Activated CD4-positive, alpha-beta memory T cell treated with anti-CD3 and anti-CD28 coated beads, Interleukin-2, amount 10 ng/mL, durations not matched to agents 7 days and 5 days (primary cell): Measurements from ENCODE around the gene LRRC4C. TPM values are rescaled to one million over a fixed set of nuclear protein-coding genes. Genes with fewer than 3 reads are reported as not detected.
"Not testable (repeated sequence)": the region's sequence is repeated elsewhere in the genome, so short reads cannot be mapped to it uniquely, and the experiment has no call there.

ENCODE experiments used
- CTCF ChIA-PET: fragments of 350-600 bp; sonication (Branson Sonifier 250); formaldehyde crosslinking; loops from one replicate; lab custom pipeline; 2021; ENCODE audit warnings: antibody characterized with exemption, inconsistent platforms; lab: Charles Lee
- POLR2A ChIA-PET: fragments of 350-600 bp; sonication (Branson Sonifier 250); formaldehyde crosslinking; loops from one replicate; lab custom pipeline; 2021; ENCODE audit warnings: antibody characterized with exemption; lab: Charles Lee
- DNase-seq: peaks from one replicate; pipeline ENCODE4 v3.0.0-alpha.2; 2020
- H3K27ac Mint-ChIP-seq: one replicate; pipeline ENCODE4 v1.8.0; 2021; ENCODE audit warnings: mild to moderate bottlenecking, mixed read lengths
- H3K27me3 Mint-ChIP-seq: one replicate; pipeline ENCODE4 v1.8.0; 2021; ENCODE audit warnings: mixed read lengths
- H3K36me3 Mint-ChIP-seq: one replicate; pipeline ENCODE4 v1.8.0; 2021; ENCODE audit warnings: low read depth, mixed read lengths
- H3K4me1 Mint-ChIP-seq: one replicate; pipeline ENCODE4 v1.8.0; 2021; ENCODE audit warnings: mixed read lengths
- H3K4me3 Mint-ChIP-seq: one replicate; pipeline ENCODE4 v1.8.0; 2021; ENCODE audit warnings: mild to moderate bottlenecking, mixed read lengths
- H3K9me3 Mint-ChIP-seq: one replicate; pipeline ENCODE4 v1.8.0; 2021; ENCODE audit warnings: mixed read lengths
- total RNA-seq, 2 experiments: library from RNA; stranded (reverse); gene quantifications; one replicate each; pipeline ENCODE4 v1.2.3, GENCODE V29; 2021

LRRC4C gene
- total RNA-seq, 2 experiments from 2014 or later, result not detected

GRCh38 chr11:40167805-40168204 lies 1291.6 kb downstream of the LRRC4C start:
- H3K36me3 Mint-ChIP-seq, CTCF ChIA-PET, H3K4me1 Mint-ChIP-seq, H3K4me3 Mint-ChIP-seq, H3K27ac Mint-ChIP-seq, H3K27me3 Mint-ChIP-seq, DNase-seq, POLR2A ChIA-PET: not testable (repeated sequence)
- peaks cover 11% of the 10 kb centered on the region for H3K9me3 Mint-ChIP-seq

- Mint-ChIP-seq H3K27me3 (no peaks in the 10 kb centered on the region), H3K36me3 (no peaks in the 10 kb centered on the region), H3K4me3 (no peak overlapping the region), H3K4me1 (no peaks in the 10 kb centered on the region), H3K9me3 (peaks cover 12% of the 10 kb centered on the region), H3K27ac (no peak overlapping the region)
- ChIA-PET POLR2A (no interaction called here), CTCF (no interaction called here)
- DNase-seq, result no peak
These were observed 1292.6 kb downstream of the LRRC4C start for GRCh38 chr11:40166892-40167291.

GRCh38 chr11:40162901-40163883 lies 1296.3 kb downstream of the LRRC4C start:
- DNase-seq, result no peak
- ChIA-PET CTCF (no interaction called here), POLR2A (no interaction called here)
- Mint-ChIP-seq H3K27me3 (no peaks in the 10 kb centered on the region), H3K27ac (no peak overlapping the region), H3K9me3 (peaks cover 15% of the 10 kb centered on the region), H3K4me1 (no peaks in the 10 kb centered on the region), H3K36me3 (no peaks in the 10 kb centered on the region), H3K4me3 (no peak overlapping the region)

GRCh38 chr11:40161854-40162410 lies 1297.5 kb downstream of the LRRC4C start:
- DNase-seq, result no peak
- CTCF ChIA-PET, result no interaction called here
- no peak overlapping the region for H3K4me3 Mint-ChIP-seq
- H3K27ac Mint-ChIP-seq, result no peak overlapping the region
- POLR2A ChIA-PET, result no interaction called here
- H3K27me3 Mint-ChIP-seq, result no peaks in the 10 kb centered on the region
- no peaks in the 10 kb centered on the region for H3K36me3 Mint-ChIP-seq
- peaks cover 23% of the 10 kb centered on the region for H3K9me3 Mint-ChIP-seq
- H3K4me1 Mint-ChIP-seq, result no peaks in the 10 kb centered on the region

DNA sequence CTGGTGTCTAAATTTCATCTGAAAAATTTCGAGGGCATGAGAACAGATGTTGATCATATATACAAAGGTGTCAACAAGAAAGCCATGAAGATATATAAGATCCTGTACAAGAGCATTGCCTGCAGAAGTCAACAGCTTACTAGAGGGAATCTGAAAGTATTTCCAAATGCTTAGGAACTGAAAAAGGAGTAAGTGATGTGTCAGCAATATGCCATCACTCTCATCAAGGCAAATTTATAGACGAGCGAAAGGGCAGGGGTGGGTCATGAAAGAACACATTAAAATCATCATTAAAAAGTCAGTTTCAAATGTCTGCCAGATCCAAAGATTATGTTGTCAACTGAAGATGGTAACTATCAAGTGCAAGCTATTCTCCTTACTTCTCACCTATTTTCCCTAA lies 1299.0 kb downstream of the LRRC4C start:
- Mint-ChIP-seq H3K9me3 (peaks cover 28% of the 10 kb centered on the region), H3K27me3 (no peaks in the 10 kb centered on the region), H3K4me1 (no peaks in the 10 kb centered on the region), H3K4me3 (no peak overlapping the region), H3K36me3 (no peaks in the 10 kb centered on the region), H3K27ac (no peak overlapping the region)
- ChIA-PET CTCF (no interaction called here), POLR2A (no interaction called here)
- no peak for DNase-seq

DNA sequence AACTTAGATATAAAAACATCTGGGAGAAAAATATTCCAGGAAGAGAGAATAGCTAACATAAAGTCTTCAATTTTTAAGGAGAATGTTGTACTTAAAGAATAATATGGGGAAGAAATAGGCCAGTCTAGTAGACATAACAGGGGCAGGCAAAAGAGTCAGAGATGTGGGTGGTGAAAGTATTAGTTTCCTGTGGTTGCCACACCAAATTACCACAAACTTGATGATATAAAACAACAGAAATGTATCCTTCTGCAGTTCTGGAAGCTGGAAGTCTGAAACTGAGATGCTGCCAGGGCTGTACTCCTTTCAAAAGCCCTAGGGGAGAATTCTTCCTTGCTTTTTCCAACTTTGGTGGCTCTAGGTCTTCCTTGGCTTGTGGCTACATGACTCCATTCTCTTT lies 1309.7 kb downstream of the LRRC4C start:
- Mint-ChIP-seq H3K4me1 (no peaks in the 10 kb centered on the region), H3K27me3 (no peaks in the 10 kb centered on the region), H3K36me3 (no peaks in the 10 kb centered on the region), H3K9me3 (peaks cover 18% of the 10 kb centered on the region), H3K27ac (no peak overlapping the region), H3K4me3 (no peak overlapping the region)
- ChIA-PET CTCF (no interaction called here), POLR2A (no interaction called here)
- DNase-seq, result no peak

DNA sequence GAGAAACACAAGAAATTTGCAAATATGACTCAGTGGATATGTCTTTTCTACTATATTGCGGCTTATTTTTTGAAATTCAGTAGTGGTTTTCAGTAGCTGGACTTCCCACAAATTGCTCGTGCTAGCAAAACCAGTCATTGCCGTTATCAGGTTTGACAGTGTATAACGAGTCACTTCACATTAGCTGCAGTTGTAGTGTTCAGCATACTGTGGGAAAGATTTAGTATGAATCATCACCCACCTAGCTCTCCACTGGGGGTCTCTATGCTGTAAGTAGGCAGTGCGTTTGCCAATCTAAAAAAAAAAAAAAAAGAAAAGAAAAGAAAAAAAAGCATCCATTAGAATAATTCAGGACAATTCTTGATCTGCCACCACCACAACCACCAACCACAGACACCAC lies 1318.9 kb downstream of the LRRC4C start:
- peaks cover 15% of the 10 kb centered on the region for H3K9me3 Mint-ChIP-seq
- no peaks in the 10 kb centered on the region for H3K4me1 Mint-ChIP-seq
- POLR2A ChIA-PET, result no interaction called here
- H3K27me3 Mint-ChIP-seq, result no peaks in the 10 kb centered on the region
- H3K36me3 Mint-ChIP-seq, result no peaks in the 10 kb centered on the region
- CTCF ChIA-PET, result no interaction called here
- DNase-seq, result no peak
- H3K27ac Mint-ChIP-seq, result no peak overlapping the region
- no peak overlapping the region for H3K4me3 Mint-ChIP-seq

GRCh38 chr11:40139536-40139935 lies 1319.9 kb downstream of the LRRC4C start:
- Mint-ChIP-seq H3K27ac (no peak overlapping the region), H3K4me3 (no peak overlapping the region), H3K27me3 (no peaks in the 10 kb centered on the region), H3K36me3 (no peaks in the 10 kb centered on the region), H3K4me1 (no peaks in the 10 kb centered on the region), H3K9me3 (peaks cover 18% of the 10 kb centered on the region)
- DNase-seq, result no peak
- CTCF ChIA-PET, result no interaction called here
- POLR2A ChIA-PET, result no interaction called here

- H3K4me1 Mint-ChIP-seq, result no peaks in the 10 kb centered on the region
- no peak overlapping the region for H3K4me3 Mint-ChIP-seq
- no peaks in the 10 kb centered on the region for H3K27me3 Mint-ChIP-seq
- ChIA-PET CTCF (no interaction called here), POLR2A (no interaction called here)
- DNase-seq, result no peak
- H3K9me3 Mint-ChIP-seq, result peaks cover 21% of the 10 kb centered on the region
- H3K36me3 Mint-ChIP-seq, result no peaks in the 10 kb centered on the region
- H3K27ac Mint-ChIP-seq, result no peak overlapping the region
These were observed 1320.4 kb downstream of the LRRC4C start for GRCh38 chr11:40139066-40139465.

DNA sequence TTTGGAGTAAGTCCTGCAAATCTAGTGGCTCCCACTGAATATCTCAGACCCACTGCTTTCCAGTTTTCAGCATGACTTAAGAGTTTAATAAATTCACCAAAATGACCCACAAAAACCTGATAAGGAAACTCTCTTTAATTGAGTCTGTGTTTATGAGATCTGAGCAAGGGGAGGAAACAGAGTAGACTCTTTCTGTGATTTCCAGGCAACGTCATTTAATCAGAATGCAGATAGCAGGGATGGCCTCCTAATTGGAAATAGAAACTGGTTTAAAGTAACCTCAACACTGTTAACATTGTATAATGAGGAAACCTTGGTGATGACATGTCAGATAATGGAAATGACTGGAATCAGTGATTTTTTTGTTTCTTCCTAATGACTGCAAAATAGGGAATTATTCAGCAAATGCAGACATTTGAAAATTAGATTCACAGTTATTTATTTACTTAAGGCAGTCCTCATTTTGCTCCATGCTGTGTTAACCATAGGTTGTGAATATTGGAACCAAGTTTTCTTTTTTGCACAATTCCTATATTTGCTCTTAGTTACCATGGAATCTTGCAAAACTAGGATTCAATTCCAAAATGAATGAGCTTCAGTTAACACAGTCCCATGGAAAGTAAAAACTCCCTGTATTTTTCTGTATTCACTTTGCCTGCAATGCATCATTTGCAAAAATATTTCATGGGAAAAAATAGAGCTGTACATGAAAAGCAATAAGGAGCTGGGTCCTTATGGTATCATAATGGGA lies 1324.5 kb downstream of the LRRC4C start:
- no peak for DNase-seq
- no peak overlapping the region for H3K27ac Mint-ChIP-seq
- no peak overlapping the region for H3K4me3 Mint-ChIP-seq
- H3K36me3 Mint-ChIP-seq, result no peaks in the 10 kb centered on the region
- POLR2A ChIA-PET, result no interaction called here
- CTCF ChIA-PET, result no interaction called here
- H3K27me3 Mint-ChIP-seq, result no peaks in the 10 kb centered on the region
- H3K9me3 Mint-ChIP-seq, result peaks cover 13% of the 10 kb centered on the region
- no peaks in the 10 kb centered on the region for H3K4me1 Mint-ChIP-seq

GRCh38 chr11:40133498-40133897 lies 1326.0 kb downstream of the LRRC4C start:
- no peaks in the 10 kb centered on the region for H3K4me1 Mint-ChIP-seq
- DNase-seq, result no peak
- peaks cover 13% of the 10 kb centered on the region for H3K9me3 Mint-ChIP-seq
- H3K27me3 Mint-ChIP-seq, result no peaks in the 10 kb centered on the region
- H3K4me3 Mint-ChIP-seq, result no peak overlapping the region
- ChIA-PET POLR2A (no interaction called here), CTCF (no interaction called here)
- H3K36me3 Mint-ChIP-seq, result no peaks in the 10 kb centered on the region
- no peak overlapping the region for H3K27ac Mint-ChIP-seq

GRCh38 chr11:40132912-40133311 lies 1326.5 kb downstream of the LRRC4C start:
- Mint-ChIP-seq H3K4me3 (no peak overlapping the region), H3K4me1 (no peaks in the 10 kb centered on the region), H3K9me3 (peaks cover 13% of the 10 kb centered on the region), H3K27me3 (no peaks in the 10 kb centered on the region), H3K36me3 (no peaks in the 10 kb centered on the region), H3K27ac (no peak overlapping the region)
- DNase-seq, result no peak
- ChIA-PET POLR2A (no interaction called here), CTCF (no interaction called here)

- H3K27me3 Mint-ChIP-seq, result no peaks in the 10 kb centered on the region
- H3K27ac Mint-ChIP-seq, result no peak overlapping the region
- H3K4me3 Mint-ChIP-seq, result no peak overlapping the region
- ChIA-PET CTCF (no interaction called here), POLR2A (no interaction called here)
- DNase-seq, result no peak
- no peaks in the 10 kb centered on the region for H3K36me3 Mint-ChIP-seq
- peaks cover 11% of the 10 kb centered on the region for H3K9me3 Mint-ChIP-seq
- H3K4me1 Mint-ChIP-seq, result no peaks in the 10 kb centered on the region
These were observed 1329.0 kb downstream of the LRRC4C start for GRCh38 chr11:40130427-40130826.
